ENCODE data around the gene SLC27A6.
"Not testable (repeated sequence)": the region's sequence is repeated elsewhere in the genome, so short reads cannot be mapped to it uniquely, and the experiment has no call there.

DNA sequence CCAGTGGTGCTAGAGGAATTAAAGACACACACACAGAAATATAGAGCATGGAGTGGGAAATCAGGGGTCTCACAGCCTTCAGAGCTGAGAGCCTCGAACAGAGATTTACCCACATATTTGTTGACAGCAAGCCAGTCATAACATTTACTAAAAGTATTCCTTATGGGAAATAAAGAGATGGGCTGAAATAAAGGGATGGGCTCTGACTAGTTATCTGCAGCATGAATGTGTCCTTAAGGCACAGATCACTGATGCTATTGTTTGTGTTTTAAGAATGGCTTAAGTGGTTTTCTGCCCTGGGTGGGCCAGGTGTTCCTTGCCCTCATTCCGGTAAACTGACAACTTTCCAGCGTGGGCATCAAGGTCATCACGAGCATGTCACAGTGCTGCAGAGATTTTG lies 33.1 kb upstream of the SLC27A6 start:
- TF ChIP-seq POLR2A (IDR thresholded peaks at IDR 0.05): not testable (repeated sequence)
- TF ChIP-seq, protein P1, sequence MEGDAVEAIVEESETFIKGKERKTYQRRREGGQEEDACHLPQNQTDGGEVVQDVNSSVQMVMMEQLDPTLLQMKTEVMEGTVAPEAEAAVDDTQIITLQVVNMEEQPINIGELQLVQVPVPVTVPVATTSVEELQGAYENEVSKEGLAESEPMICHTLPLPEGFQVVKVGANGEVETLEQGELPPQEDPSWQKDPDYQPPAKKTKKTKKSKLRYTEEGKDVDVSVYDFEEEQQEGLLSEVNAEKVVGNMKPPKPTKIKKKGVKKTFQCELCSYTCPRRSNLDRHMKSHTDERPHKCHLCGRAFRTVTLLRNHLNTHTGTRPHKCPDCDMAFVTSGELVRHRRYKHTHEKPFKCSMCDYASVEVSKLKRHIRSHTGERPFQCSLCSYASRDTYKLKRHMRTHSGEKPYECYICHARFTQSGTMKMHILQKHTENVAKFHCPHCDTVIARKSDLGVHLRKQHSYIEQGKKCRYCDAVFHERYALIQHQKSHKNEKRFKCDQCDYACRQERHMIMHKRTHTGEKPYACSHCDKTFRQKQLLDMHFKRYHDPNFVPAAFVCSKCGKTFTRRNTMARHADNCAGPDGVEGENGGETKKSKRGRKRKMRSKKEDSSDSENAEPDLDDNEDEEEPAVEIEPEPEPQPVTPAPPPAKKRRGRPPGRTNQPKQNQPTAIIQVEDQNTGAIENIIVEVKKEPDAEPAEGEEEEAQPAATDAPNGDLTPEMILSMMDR (IDR thresholded peaks at IDR 0.05): not testable (repeated sequence)
